HL-60 (cell line): Measurements from ENCODE around the gene TPP2.

Experiments used
- DNase-seq, 2 experiments: peaks; one replicate each; pipeline ENCODE4 v3.0.0-alpha.2; 2010 to 2020; ENCODE audit warnings: low read depth in 1 of 2, low spot score in 1 of 2
- H3K27ac ChIP-seq: fragments of 250-450 bp; sonication (Bioruptor Pico); replicated peaks from 2 replicates; pipeline ENCODE4 v1.5.1; 2020; ENCODE audit warnings: mild to moderate bottlenecking, moderate library complexity
- H3K27me3 ChIP-seq: fragments of 250-450 bp; sonication (Bioruptor Pico); 2 replicates; pipeline ENCODE4 v1.5.1; 2021; ENCODE audit warnings: mild to moderate bottlenecking, moderate library complexity; ENCODE audit not compliant: insufficient read depth, poor library complexity, severe bottlenecking
- H3K4me3 ChIP-seq: replicated peaks from 2 replicates; pipeline ENCODE4 v1.5.1; 2011; ENCODE audit warnings: mild to moderate bottlenecking, control low read depth, low read length; ENCODE audit not compliant: insufficient read depth
- GABPA ChIP-seq: IDR thresholded peaks from 2 replicates; pipeline ENCODE4 v1.6.1; 2012; ENCODE audit warnings: low read depth
- POLR2AphosphoS5 ChIP-seq: IDR thresholded peaks from 2 replicates; pipeline ENCODE4 v1.6.1; 2012; ENCODE audit warnings: low read depth
- SPI1 ChIP-seq: IDR thresholded peaks from 2 replicates; pipeline ENCODE4 v1.6.1; 2012; ENCODE audit warnings: low read depth, mild to moderate bottlenecking, borderline replicate concordance
- TF ChIP-seq, protein P1 (sequence below): IDR thresholded peaks from 2 replicates; pipeline ENCODE4 v1.6.1; 2012; ENCODE audit warnings: low read depth; ENCODE audit not compliant: insufficient replicate concordance
- TF ChIP-seq, protein P2 (sequence below): IDR thresholded peaks from one replicate; pipeline ENCODE4 v1.5.1; 2011; ENCODE audit warnings: low read length, control low read depth, inconsistent platforms; ENCODE audit not compliant: insufficient read depth

The TPP2 gene

DNA sequence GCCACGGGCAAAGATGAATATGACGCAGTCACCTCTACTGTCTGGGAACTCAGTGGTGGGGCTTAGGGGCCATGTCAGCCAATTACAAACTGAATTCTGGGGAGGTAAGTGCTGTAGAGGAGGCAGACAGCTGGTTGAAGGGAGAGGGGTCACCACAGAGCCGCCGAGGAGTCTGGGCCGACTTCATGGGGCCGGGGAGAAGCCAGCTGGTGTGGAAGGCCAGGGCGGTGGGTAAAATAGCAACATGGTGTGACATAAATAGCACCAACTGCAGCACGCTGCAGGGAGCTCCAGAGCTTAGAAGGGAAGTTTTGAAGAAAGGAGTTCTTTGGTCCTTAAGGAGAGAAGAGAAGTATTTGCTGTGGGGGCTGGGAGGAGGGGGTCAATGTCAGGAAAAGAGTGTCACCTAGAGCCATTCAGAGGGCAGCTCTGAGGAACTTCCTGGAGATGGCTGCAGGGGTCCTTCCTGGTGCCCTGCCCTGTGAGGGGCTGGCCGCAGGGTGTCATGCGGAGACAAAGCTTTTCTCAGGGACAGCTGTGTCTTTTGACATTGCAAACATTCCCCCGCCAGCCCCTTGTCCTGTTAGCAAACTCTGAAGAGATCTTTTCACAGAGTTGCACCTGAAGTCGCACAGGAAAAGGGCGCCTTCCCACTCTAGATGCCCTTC is 91.7 kb downstream of the TPP2 start:
- TF ChIP-seq, protein P1, sequence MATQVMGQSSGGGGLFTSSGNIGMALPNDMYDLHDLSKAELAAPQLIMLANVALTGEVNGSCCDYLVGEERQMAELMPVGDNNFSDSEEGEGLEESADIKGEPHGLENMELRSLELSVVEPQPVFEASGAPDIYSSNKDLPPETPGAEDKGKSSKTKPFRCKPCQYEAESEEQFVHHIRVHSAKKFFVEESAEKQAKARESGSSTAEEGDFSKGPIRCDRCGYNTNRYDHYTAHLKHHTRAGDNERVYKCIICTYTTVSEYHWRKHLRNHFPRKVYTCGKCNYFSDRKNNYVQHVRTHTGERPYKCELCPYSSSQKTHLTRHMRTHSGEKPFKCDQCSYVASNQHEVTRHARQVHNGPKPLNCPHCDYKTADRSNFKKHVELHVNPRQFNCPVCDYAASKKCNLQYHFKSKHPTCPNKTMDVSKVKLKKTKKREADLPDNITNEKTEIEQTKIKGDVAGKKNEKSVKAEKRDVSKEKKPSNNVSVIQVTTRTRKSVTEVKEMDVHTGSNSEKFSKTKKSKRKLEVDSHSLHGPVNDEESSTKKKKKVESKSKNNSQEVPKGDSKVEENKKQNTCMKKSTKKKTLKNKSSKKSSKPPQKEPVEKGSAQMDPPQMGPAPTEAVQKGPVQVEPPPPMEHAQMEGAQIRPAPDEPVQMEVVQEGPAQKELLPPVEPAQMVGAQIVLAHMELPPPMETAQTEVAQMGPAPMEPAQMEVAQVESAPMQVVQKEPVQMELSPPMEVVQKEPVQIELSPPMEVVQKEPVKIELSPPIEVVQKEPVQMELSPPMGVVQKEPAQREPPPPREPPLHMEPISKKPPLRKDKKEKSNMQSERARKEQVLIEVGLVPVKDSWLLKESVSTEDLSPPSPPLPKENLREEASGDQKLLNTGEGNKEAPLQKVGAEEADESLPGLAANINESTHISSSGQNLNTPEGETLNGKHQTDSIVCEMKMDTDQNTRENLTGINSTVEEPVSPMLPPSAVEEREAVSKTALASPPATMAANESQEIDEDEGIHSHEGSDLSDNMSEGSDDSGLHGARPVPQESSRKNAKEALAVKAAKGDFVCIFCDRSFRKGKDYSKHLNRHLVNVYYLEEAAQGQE, result no peak
- TF ChIP-seq, protein P2, sequence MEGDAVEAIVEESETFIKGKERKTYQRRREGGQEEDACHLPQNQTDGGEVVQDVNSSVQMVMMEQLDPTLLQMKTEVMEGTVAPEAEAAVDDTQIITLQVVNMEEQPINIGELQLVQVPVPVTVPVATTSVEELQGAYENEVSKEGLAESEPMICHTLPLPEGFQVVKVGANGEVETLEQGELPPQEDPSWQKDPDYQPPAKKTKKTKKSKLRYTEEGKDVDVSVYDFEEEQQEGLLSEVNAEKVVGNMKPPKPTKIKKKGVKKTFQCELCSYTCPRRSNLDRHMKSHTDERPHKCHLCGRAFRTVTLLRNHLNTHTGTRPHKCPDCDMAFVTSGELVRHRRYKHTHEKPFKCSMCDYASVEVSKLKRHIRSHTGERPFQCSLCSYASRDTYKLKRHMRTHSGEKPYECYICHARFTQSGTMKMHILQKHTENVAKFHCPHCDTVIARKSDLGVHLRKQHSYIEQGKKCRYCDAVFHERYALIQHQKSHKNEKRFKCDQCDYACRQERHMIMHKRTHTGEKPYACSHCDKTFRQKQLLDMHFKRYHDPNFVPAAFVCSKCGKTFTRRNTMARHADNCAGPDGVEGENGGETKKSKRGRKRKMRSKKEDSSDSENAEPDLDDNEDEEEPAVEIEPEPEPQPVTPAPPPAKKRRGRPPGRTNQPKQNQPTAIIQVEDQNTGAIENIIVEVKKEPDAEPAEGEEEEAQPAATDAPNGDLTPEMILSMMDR, result no peak
- TF ChIP-seq POLR2AphosphoS5 (no peak), SPI1 (no peak), GABPA (no peak)
- DNase-seq, result no peak
- no peak overlapping the region for H3K4me3 ChIP-seq
- no peaks in the 10 kb centered on the region for H3K27me3 ChIP-seq
- H3K27ac ChIP-seq, result no peak overlapping the region

DNA sequence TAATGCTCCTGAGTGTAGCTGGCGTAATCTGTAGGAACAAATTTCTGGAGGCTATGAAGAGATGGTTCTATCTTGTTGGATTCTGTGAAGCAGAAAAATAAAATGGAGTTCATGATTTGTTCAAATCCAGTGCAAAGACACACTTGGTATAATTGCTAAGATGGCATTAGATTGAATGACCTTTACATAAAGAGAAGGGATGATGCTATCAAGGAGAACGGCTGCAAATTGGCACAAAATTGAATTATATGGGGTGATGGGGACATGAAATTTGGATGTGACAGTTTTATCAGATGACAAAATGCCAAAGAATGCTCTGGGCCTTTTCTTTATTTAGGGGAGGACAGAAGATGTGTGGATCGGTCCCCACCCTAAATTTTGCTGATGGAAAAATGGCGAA is 94.1 kb downstream of the TPP2 start:
- no peak overlapping the region for H3K4me3 ChIP-seq
- no peak overlapping the region for H3K27ac ChIP-seq
- no peak for TF ChIP-seq GABPA
- no peak for TF ChIP-seq POLR2AphosphoS5
- TF ChIP-seq SPI1, result no peak
- TF ChIP-seq, protein P1, result no peak
- TF ChIP-seq, protein P2, result no peak
- no peak for DNase-seq
- H3K27me3 ChIP-seq, result peaks cover 6% of the 10 kb centered on the region

DNA sequence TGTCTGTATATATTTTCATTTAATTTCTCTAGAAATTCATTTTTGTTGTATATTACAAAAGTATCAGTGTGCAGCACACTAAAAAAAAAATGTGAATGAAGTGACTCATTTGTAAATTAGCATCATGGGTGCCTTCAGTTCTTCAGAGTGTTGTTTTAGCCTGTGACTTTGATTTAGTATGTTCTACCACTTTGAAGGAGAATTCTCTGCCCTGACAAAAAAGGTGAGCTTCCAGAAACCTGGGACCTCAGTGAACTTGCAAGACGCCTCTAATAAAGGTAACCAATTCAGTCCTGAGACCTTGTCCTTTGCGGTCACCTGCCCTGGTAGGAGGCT is 95.7 kb downstream of the TPP2 start:
- TF ChIP-seq, protein P2, result no peak
- TF ChIP-seq GABPA (no peak), POLR2AphosphoS5 (no peak), SPI1 (no peak)
- TF ChIP-seq, protein P1, result no peak
- no peak overlapping the region for H3K27ac ChIP-seq
- peaks cover 6% of the 10 kb centered on the region for H3K27me3 ChIP-seq
- H3K4me3 ChIP-seq, result no peak overlapping the region
- no peak for DNase-seq
